ENCODE data around the gene MEIS2.
A peak's percentile ranks its signal among the peaks of the same experiment; 100 is the strongest.

MEIS2 gene

GRCh38 chr15:37112171-37112570 is 11.8 kb upstream of the MEIS2 start:
- no peak for DNase-seq

- DNase-seq, result no peak
These were observed 11.0 kb upstream of the MEIS2 start for GRCh38 chr15:37111427-37111717.

- no peak for DNase-seq
These were observed 9.7 kb upstream of the MEIS2 start for GRCh38 chr15:37109872-37110572.

- DNase-seq, result no peak
These were observed 9.0 kb upstream of the MEIS2 start for GRCh38 chr15:37109168-37109871.

GRCh38 chr15:37108381-37109167 is 8.2 kb upstream of the MEIS2 start:
- DNase-seq, result no peak

- no peak for DNase-seq
These were observed 7.5 kb upstream of the MEIS2 start for GRCh38 chr15:37107744-37108380.

GRCh38 chr15:37107071-37107743 is 6.9 kb upstream of the MEIS2 start:
- no peak for DNase-seq

GRCh38 chr15:37106490-37107001 is 6.2 kb upstream of the MEIS2 start:
- no peak for DNase-seq

GRCh38 chr15:37105889-37106288 is 5.5 kb upstream of the MEIS2 start:
- DNase-seq, result no peak

GRCh38 chr15:37105029-37105428 is 4.7 kb upstream of the MEIS2 start:
- DNase-seq, result no peak

GRCh38 chr15:37104424-37104981 is 4.2 kb upstream of the MEIS2 start:
- DNase-seq, result no peak

GRCh38 chr15:37103475-37104423 is 3.4 kb upstream of the MEIS2 start:
- no peak for DNase-seq

- no peak for DNase-seq
These were observed 2.8 kb upstream of the MEIS2 start for GRCh38 chr15:37103163-37103435.

GRCh38 chr15:37102305-37103162 is 2.2 kb upstream of the MEIS2 start:
- DNase-seq, result no peak

- no peak for DNase-seq
These were observed 1.6 kb upstream of the MEIS2 start for GRCh38 chr15:37101980-37102304.

GRCh38 chr15:37100966-37101215 is 542 bp upstream of the MEIS2 start:
- no peak for DNase-seq

GRCh38 chr15:37099319-37100108 is 835 bp downstream of the MEIS2 start:
- no peak for DNase-seq

- peak in 1 of 2 experiments; percentile 52 for DNase-seq
These were observed 1.7 kb downstream of the MEIS2 start for GRCh38 chr15:37098468-37099318.
